K562 (cell line): ENCODE measurements around the gene GRAMD2A. TPM values are rescaled to one million over a fixed set of nuclear protein-coding genes. Genes with fewer than 3 reads are reported as not detected.

ENCODE experiments used
- CTCFL ChIP-seq: IDR thresholded peaks from 2 replicates; pipeline ENCODE4 v1.6.1; 2011; ENCODE audit warnings: borderline replicate concordance, low read depth, mild to moderate bottlenecking, moderate library complexity, low read length; ENCODE audit not compliant: insufficient read depth, poor library complexity, severe bottlenecking
- DACH1 ChIP-seq: fragments of 450-650 bp; IDR thresholded peaks from 2 replicates; pipeline ENCODE4 v1.6.1; 2018; ENCODE audit not compliant: partially characterized antibody
- ELF4 ChIP-seq: fragments of 450-650 bp; formaldehyde crosslinking; IDR thresholded peaks from 2 replicates; pipeline ENCODE4 v1.4.0; 2022; ENCODE audit warnings: missing genetic modification characterization
- EP400 ChIP-seq: fragments of 450-650 bp; IDR thresholded peaks from 2 replicates; pipeline ENCODE4 v1.6.1; 2017; ENCODE audit warnings: antibody characterized with exemption, mild to moderate bottlenecking, moderate library complexity
- ETS1 ChIP-seq: conservative IDR thresholded peaks from 2 replicates; pipeline ENCODE4 v1.6.1; 2011; ENCODE audit warnings: low read depth, mild to moderate bottlenecking, low read length; ENCODE audit not compliant: control insufficient read depth
- NBN ChIP-seq: fragments of 450-650 bp; IDR thresholded peaks from 2 replicates; pipeline ENCODE4 v1.6.1; 2016; ENCODE audit warnings: low read depth, mild to moderate bottlenecking
- PCBP1 ChIP-seq: fragments of 200-400 bp; formaldehyde crosslinking; IDR thresholded peaks from 2 replicates; pipeline ENCODE4 v1.6.1; 2018; ENCODE audit warnings: mild to moderate bottlenecking, low read depth, low read length; ENCODE audit not compliant: poor library complexity, severe bottlenecking
- PCBP2 ChIP-seq: fragments of 200-400 bp; formaldehyde crosslinking; IDR thresholded peaks from 2 replicates; pipeline ENCODE4 v1.6.1; 2018; ENCODE audit warnings: low read length, low read depth, mild to moderate bottlenecking, moderate library complexity; ENCODE audit not compliant: poor library complexity, severe bottlenecking
- RBM15 ChIP-seq: fragments of 200-400 bp; formaldehyde crosslinking; IDR thresholded peaks from 2 replicates; pipeline ENCODE4 v1.6.1; 2018; ENCODE audit warnings: mild to moderate bottlenecking, low read length, moderate library complexity; ENCODE audit not compliant: insufficient read depth
- REST ChIP-seq, 2 experiments: fragments of 450-650 bp; formaldehyde crosslinking in 1 of 2; IDR thresholded peaks; 2 replicates each; pipeline versions ENCODE4 v1.4.0 to v1.6.1; 2014 to 2020; ENCODE audit warnings: mild to moderate bottlenecking in 2 of 2, borderline replicate concordance in 1 of 2, low read depth in 1 of 2
- ZFX ChIP-seq: sonication (generic); formaldehyde crosslinking; IDR thresholded peaks from 2 replicates; pipeline ENCODE4 v1.8.0; 2022; ENCODE audit warnings: mild to moderate bottlenecking, missing genetic modification reagents, moderate library complexity
- polyA plus RNA-seq, 8 experiments: library from polyadenylated mRNA; depleted of rRNA in 4 of 8; stranded (reverse) in 5 of 8; unstranded in 3 of 8; fragments of >200 nt; fragmentation: Nextera tagmentation in 2 of 8; fragmentation: Illumina TruSeq in 1 of 8; extraction: Ambion mirVana in 2 of 8; extraction: Trizol in 1 of 8; gene quantifications; 2 replicates each; pipeline versions ENCODE4 v1.2.1 to v1.2.3, GENCODE V29; 2011 to 2014; ENCODE audit warnings: inconsistent platforms in 1 of 8, missing spikeins in 1 of 8
- total RNA-seq, 7 experiments: library from RNA; depleted of rRNA in 6 of 7; stranded (reverse); fragments of >200 nt in 6 of 7; fragmentation: Illumina TruSeq in 2 of 7; extraction: Trizol in 2 of 7; gene quantifications; 2 replicates each; pipeline versions ENCODE4 v1.2.1 to v1.2.3, GENCODE V29; 2011 to 2021; ENCODE audit warnings: low replicate concordance in 1 of 7
- TF ChIP-seq, protein P1 (sequence below): fragments of 450-650 bp; formaldehyde crosslinking; IDR thresholded peaks from 2 replicates; pipeline ENCODE4 v1.4.0; 2022; ENCODE audit warnings: missing genetic modification characterization

GRAMD2A gene
- total and polyA plus RNA-seq, 9 of the 15 experiments (the other 6 are each of a cell fraction or from before 2014, with no cell fraction given) = 0.08 to 0.22 TPM; not detected in 7

DNA sequence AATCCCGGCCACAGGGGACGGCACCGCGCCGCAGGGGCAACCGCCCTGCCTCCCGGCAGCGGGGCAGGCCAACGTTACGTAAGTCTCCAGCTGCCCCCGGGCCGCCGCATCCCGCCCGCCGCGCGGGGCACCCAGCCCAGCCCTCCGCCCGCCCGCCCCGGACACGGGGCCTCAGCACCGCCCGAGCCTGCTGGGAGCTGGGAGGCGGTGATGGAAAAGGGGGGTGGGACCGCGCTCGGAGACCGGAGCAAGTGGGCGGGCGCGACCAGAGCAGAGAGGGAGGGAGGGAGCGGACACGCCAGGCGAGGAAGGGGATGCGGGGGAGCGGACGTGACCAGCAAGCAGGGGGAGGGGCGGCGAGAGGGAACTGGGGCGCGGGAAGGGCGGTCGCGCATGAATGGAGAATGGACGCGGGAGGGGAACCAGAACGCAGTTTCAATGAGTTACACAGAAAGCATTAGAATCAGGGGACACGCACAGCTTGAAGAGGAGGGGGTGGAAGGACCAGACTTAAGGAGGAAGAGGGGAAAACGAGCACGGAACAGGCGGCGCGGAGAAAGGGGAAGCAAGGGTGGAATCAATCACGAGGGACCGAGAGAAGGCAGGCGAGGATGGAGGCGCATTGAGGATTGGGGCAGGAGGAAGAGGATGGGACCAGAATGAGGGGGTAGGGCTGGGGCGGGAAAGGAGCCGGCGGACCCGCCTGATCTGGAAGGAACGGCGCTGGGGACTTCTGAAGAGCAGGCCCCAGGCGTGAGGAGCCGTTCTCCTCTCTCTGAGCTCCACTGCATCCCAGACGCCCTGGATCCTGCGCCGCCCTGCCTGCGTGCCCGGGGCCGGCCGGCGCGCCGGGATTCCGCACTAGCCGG, 32.8 kb upstream of the GRAMD2A start (continued):
- TF ChIP-seq, protein P1, sequence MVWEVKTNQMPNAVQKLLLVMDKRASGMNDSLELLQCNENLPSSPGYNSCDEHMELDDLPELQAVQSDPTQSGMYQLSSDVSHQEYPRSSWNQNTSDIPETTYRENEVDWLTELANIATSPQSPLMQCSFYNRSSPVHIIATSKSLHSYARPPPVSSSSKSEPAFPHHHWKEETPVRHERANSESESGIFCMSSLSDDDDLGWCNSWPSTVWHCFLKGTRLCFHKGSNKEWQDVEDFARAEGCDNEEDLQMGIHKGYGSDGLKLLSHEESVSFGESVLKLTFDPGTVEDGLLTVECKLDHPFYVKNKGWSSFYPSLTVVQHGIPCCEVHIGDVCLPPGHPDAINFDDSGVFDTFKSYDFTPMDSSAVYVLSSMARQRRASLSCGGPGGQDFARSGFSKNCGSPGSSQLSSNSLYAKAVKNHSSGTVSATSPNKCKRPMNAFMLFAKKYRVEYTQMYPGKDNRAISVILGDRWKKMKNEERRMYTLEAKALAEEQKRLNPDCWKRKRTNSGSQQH (CRISPR knock-in tag) = 0 out of 2 replicates have a peak, but pooled peaks have one; percentile 67
- TF ChIP-seq NBN (peak; percentile 48; the same call in 1 of the 2 replicates), ZFX (peak; percentile 5; the same call in 1 of the 2 replicates), ETS1 (peak; percentile 17; the same call in 1 of the 2 replicates), DACH1 (no peak), PCBP2 (peak; percentile 30), ELF4 (CRISPR knock-in tag) (peak; percentile 76; the same call in 1 of the 2 replicates), EP400 (peak; percentile 62; the same call in 1 of the 2 replicates), PCBP1 (peak; percentile 35), RBM15 (no peak), CTCFL (no peak), REST (IDR thresholded peaks at IDR 0.05; ENCODE audit: borderline replicate concordance) (no peak), REST (CRISPR knock-in tag; IDR thresholded peaks at IDR 0.05; ENCODE audit: low read depth) (no peak)
